ACHN (cell line): ENCODE measurements around the gene SH3GL1.
"Not testable (repeated sequence)": the region's sequence is repeated elsewhere in the genome, so short reads cannot be mapped to it uniquely, and the experiment has no call there.

Experiments used
- DNase-seq: peaks from one replicate; pipeline ENCODE4 v3.0.0-alpha.2; 2015
- in situ Hi-C: cut with HindIII; loops from 2 replicates; pipeline ENCODE4 v1.10.0; 2017; ENCODE audit warnings: low sequenced_read_pairs, low pct_ligation_motif_present, low pct_unique_long_range_greater_than_20kb

SH3GL1 gene

DNA sequence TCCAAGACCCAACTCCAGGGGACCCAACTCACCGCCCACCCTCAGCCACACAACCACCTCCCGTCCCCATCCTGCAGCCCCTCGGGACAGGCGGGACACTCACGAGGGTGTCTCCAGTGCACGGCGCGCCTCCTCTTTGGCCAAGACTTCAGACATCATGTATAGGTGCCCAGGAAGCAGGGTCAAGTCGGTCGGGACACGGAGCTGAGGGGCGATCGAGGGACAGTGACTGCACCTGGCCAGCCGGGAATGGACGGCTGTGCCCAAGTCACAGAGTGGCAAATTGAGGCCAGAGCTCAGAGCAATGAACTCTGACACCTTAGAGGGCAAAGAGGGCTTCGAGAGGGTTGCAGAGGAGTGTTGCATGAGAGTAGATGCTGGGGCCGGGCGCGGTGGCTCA, 70.5 kb downstream of the SH3GL1 start:
- in situ Hi-C loops, result no loop called here
- no peak for DNase-seq

DNA sequence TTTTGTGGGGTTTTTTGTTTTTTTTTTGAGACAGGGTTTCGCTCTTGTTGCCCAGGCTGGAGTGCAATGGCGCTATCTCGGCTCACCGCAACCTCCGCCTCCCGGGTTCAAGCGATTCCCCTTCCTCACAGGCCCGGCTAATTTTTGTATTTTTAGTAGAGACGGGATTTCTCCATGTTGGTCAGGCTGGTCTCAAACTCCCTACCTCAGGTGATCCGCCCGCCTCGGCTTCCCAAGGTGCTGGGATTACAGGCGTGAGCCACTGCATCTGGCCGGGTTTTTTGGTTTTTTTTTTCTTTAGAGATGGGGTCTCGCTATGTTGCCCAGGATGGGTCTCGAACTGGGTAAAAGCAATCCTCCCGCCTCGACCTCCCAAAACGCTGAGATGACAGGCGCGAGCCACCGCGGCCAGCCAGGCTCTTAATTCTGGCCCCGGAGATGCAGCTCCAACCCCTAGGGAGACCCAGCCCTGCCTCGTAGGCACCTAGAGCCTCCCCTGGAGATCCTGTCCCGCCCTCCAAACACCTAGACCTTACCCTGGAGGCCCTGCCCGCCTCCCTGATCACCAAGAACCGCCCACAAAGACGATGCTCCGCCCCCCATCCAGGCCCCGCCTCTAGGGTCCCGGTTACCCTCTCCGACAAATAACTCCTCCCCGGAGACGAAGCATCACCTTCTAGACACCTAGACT, 71.2 kb downstream of the SH3GL1 start:
- in situ Hi-C loops, result not testable (repeated sequence)

DNA sequence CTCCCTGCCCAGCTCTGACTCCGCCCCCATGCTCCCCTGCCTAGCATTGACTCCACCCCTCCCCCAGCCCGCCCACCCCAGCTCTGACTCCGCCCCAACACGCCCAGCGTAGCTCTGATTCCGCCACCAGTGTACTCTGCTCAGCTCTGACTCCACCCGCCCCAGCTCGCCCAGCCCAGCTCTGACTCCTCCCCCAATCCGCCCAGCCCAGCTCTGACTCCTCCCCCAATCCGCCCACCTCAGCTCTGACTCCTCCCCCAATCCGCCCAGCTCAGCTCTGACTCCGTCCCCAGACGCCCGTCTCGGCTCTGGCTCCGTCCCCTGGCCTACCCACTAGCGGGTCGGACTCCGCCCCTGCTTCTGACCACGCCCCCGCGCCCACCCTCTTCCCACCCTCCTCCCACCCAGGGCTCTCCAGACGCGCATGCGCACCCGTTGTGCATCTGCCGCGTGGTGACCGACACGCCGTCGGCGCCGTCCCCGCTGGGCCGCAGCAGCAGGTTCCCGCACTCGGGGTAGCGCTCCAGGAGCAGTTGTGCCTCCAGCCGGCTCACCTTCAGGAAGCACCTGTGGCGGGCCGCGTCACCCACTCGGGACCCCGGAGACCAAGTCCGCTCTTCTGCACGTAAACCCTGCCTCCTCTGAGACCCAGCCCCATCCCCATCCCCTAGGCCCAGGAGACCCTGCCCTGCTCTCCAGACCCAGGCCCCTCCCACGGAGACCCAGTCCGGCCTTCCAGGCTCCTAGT, 71.9 kb downstream of the SH3GL1 start:
- in situ Hi-C loops, result no loop called here
- DNase-seq, result no peak

More for the DNA sequence above, 71.2 kb downstream of the SH3GL1 start:
- not testable (repeated sequence) for DNase-seq

GRCh38 chr19:4327877-4328242, 72.5 kb downstream of the SH3GL1 start:
- in situ Hi-C loops, result no loop called here
- no peak for DNase-seq

DNA sequence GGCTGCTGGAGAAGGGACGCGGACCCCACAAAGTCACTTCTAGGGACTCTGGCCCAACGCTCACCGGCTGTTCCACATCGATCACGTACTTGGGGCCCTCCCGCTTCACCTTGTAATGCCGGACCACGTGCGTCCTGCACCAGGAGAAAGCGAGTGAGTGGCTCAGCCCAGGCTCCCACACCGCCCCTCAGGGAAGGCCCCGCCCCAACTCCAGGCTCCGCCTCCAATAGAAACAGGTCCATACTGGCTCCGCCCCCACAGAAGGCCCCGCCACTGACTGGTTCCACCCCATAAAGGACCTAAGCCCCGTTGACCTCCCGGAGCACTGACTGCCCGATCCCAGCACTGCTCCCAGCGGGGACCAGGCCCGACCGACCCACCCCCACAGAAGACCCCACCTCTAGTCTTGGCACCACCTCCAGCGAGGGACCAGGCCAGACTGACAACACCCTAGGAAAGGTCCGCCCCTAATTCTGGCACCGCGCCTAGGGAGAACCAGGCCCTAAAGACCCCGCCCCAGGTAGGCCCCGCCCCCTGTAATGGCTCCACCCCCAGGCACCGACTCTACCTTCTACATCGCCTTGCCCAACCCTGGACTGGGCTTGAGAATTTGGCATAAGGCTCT, 73.0 kb downstream of the SH3GL1 start:
- no peak for DNase-seq
- in situ Hi-C loops, result no loop called here

GRCh38 chr19:4326837-4327251, 73.5 kb downstream of the SH3GL1 start:
- in situ Hi-C loops, result no loop called here
- DNase-seq, result no peak

GRCh38 chr19:4326215-4326836, 74.0 kb downstream of the SH3GL1 start:
- in situ Hi-C loops, result no loop called here
- DNase-seq, result no peak

GRCh38 chr19:4324228-4324627, 76.1 kb downstream of the SH3GL1 start:
- DNase-seq, result no peak
- in situ Hi-C loops, result no loop called here

- in situ Hi-C loops, result no loop called here
- no peak for DNase-seq
These were observed 76.7 kb downstream of the SH3GL1 start for GRCh38 chr19:4323692-4324091.

- no peak for DNase-seq
- in situ Hi-C loops, result no loop called here
These were observed 77.2 kb downstream of the SH3GL1 start for GRCh38 chr19:4322942-4323665.

- in situ Hi-C loops, result no loop called here
- DNase-seq, result no peak
These were observed 79.9 kb downstream of the SH3GL1 start for GRCh38 chr19:4320419-4320818.

GRCh38 chr19:4319067-4319718, 81.2 kb downstream of the SH3GL1 start:
- in situ Hi-C loops, result no loop called here
- no peak for DNase-seq

DNA sequence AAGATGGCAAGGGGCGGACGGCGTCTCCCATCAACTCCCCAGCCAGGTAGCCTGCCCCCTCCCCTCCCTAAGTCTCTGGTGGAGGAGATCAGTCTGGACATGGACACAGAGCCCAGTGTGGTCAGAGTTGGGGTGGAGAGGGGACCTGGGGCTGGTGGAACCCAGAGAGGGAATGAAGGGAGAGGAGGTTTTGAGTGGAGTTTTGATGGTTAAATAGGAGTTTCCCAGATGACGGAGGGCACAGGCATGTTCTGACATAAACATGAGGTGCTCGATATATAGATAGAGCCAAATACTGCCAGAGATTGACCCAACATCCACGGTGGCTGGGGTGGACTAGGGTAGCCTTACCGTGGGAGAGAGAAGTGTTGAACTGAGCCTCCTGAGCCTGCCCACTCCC, 81.9 kb downstream of the SH3GL1 start:
- in situ Hi-C loops, result no loop called here
- no peak for DNase-seq

DNA sequence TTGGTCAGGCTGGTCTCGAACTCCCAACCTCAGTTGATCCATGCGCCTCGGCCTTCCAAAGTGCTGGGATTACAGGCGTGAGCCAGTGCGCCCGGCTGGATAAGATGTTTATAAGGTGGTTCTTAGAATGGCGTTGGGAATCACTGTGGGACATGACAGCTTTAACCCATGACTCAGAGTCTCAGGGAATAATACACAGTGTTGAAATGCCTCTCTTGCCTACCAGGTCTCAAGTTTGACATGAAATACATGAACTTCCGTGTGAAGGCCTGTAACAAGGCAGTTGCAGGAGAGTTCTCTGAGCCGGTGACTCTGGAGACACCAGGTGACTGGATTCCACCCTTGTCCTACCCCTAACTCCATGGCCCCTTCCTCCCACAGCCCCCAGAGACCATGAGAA, 83.4 kb downstream of the SH3GL1 start:
- in situ Hi-C loops, result no loop called here
- DNase-seq, result no peak

DNA sequence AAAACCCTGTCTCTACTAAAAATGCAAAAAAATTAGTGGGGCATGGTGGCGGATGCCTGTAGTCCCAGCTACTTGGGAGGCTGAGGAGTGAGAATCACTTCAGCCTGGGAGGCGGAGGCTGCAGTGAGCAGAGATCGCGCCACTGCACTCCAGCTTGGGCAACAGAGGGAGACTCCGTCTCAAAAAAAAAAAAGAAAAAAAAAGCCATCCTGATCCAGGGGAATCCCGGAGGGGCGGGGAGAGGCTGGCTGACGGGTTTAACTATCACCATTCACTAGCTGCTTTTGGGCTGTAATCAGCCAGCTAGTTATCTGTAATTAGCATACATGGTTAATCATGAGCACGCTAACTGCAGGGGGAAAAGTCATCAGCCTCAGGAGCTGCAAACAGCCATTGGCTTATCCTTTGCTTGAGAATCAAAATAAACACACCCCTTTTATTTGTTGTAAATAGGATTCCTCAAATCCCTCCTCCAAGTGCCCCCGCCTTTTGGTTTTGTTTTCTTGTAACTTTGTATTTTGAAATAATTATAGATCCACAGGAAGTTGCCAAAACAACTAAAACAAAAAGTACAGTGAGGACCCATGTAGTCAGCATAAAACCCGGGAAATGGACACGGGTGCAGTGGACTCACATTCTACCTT, 86.4 kb downstream of the SH3GL1 start:
- in situ Hi-C loops, result no loop called here
- no peak for DNase-seq
